IMR-90 (cell line): Measurements from ENCODE around the gene EMC9. TPM values are rescaled to one million over a fixed set of nuclear protein-coding genes. Genes with fewer than 3 reads are reported as not detected.

Experiments
- ATAC-seq: fragments of 200-7000 bp; cut with Tn5 transposase; 2 replicates; pipeline ENCODE4 v1.9.1; 2020; ENCODE audit warnings: low read depth, mild to moderate bottlenecking, moderate library complexity
- BruUV-seq: library from RNA; stranded (reverse); fragments of 400-500 nt; replicated peaks from 2 replicates; lab custom pipeline; 2021; lab: Mats Ljungman, UMichigan
- CTCF ChIA-PET: fragments of 300-600 bp; formaldehyde crosslinking; extraction: SDS; loops from one replicate; lab custom pipeline; 2021; ENCODE audit warnings: antibody characterized with exemption; lab: Yijun Ruan, JAX
- POLR2A ChIA-PET: fragments of 300-600 bp; sonication (Branson Sonifier 250); formaldehyde crosslinking; loops from one replicate; lab custom pipeline; 2022; ENCODE audit warnings: antibody characterized with exemption; ENCODE audit not compliant: unreplicated experiment; lab: Charles Lee
- DNase-seq: peaks from one replicate; pipeline ENCODE4 v3.0.0; 2013
- H2AFZ ChIP-seq: replicated peaks from 2 replicates; pipeline ENCODE3; 2013; ENCODE audit warnings: low read length, mild to moderate bottlenecking; ENCODE audit not compliant: poor library complexity
- H2AK5ac ChIP-seq: 2 replicates; pipeline ENCODE4 v1.6.1; 2013; ENCODE audit warnings: low read depth, low read length, inconsistent platforms
- H2AK9ac ChIP-seq: replicated peaks from 2 replicates; pipeline ENCODE3; 2013; ENCODE audit warnings: mild to moderate bottlenecking, low read depth, low read length, moderate library complexity; ENCODE audit not compliant: poor library complexity
- H2BK120ac ChIP-seq: 2 replicates; pipeline ENCODE4 v1.6.1; 2013; ENCODE audit warnings: low read depth, low read length, inconsistent platforms
- H2BK15ac ChIP-seq: 3 replicates; pipeline ENCODE4 v1.6.1; 2013; ENCODE audit warnings: low read depth, low read length, inconsistent platforms
- H2BK20ac ChIP-seq: 2 replicates; pipeline ENCODE4 v1.6.1; 2013; ENCODE audit warnings: low read depth, mild to moderate bottlenecking, inconsistent platforms, low read length, moderate library complexity
- H2BK5ac ChIP-seq: 2 replicates; pipeline ENCODE4 v1.6.1; 2013; ENCODE audit warnings: mild to moderate bottlenecking, low read depth, low read length, inconsistent platforms; ENCODE audit not compliant: poor library complexity, severe bottlenecking
- H3K14ac ChIP-seq: replicated peaks from 2 replicates; pipeline ENCODE4 v1.6.1; 2013; ENCODE audit warnings: low read depth, low read length, inconsistent platforms
- H3K18ac ChIP-seq: 2 replicates; pipeline ENCODE4 v1.6.1; 2013; ENCODE audit warnings: low read depth, low read length, control low read depth
- H3K23ac ChIP-seq: 2 replicates; pipeline ENCODE4 v1.6.1; 2013; ENCODE audit warnings: low read depth, low read length, inconsistent platforms
- H3K27ac ChIP-seq: 2 replicates; pipeline ENCODE4 v1.5.1; 2013; ENCODE audit warnings: mild to moderate bottlenecking, control low read depth, low read length; ENCODE audit not compliant: insufficient read depth
- H3K27me3 ChIP-seq: 2 replicates; pipeline ENCODE4 v1.6.1; 2013; ENCODE audit warnings: low read length; ENCODE audit not compliant: control insufficient read depth, insufficient read depth
- H3K36me3 ChIP-seq: 2 replicates; pipeline ENCODE4 v1.6.1; 2013; ENCODE audit warnings: low read length, mixed read lengths; ENCODE audit not compliant: control insufficient read depth, insufficient read depth
- H3K4ac ChIP-seq: 2 replicates; pipeline ENCODE4 v1.6.1; 2013; ENCODE audit warnings: low read depth, low read length, inconsistent platforms
- H3K4me1 ChIP-seq: 2 replicates; pipeline ENCODE4 v1.6.1; 2013; ENCODE audit warnings: low read length, mixed read lengths; ENCODE audit not compliant: control insufficient read depth, insufficient read depth
- H3K4me2 ChIP-seq: 2 replicates; pipeline ENCODE4 v1.6.1; 2013; ENCODE audit warnings: low read depth, mild to moderate bottlenecking, control low read depth, low read length, moderate library complexity
- H3K4me3 ChIP-seq: 2 replicates; pipeline ENCODE4 v1.5.1; 2013; ENCODE audit warnings: low read depth, mild to moderate bottlenecking, control low read depth, low read length, moderate library complexity; ENCODE audit not compliant: insufficient read depth
- H3K56ac ChIP-seq: 2 replicates; pipeline ENCODE4 v1.6.1; 2013; ENCODE audit warnings: low read length, inconsistent platforms; ENCODE audit not compliant: insufficient read depth; ENCODE audit errors: extremely low read depth
- H3K79me1 ChIP-seq, 2 experiments: 2 replicates each; pipeline ENCODE4 v1.6.1; 2013; ENCODE audit warnings: low read length in 2 of 2, inconsistent platforms in 1 of 2, low read depth in 1 of 2
- H3K9ac ChIP-seq: 2 replicates; pipeline ENCODE4 v1.6.1; 2013; ENCODE audit warnings: low read depth, low read length, control low read depth
- H3K9me1 ChIP-seq: 2 replicates; pipeline ENCODE4 v1.6.1; 2013; ENCODE audit warnings: low read length, inconsistent platforms; ENCODE audit not compliant: insufficient read depth
- H3K9me3 ChIP-seq: 2 replicates; pipeline ENCODE4 v1.6.1; 2013; ENCODE audit warnings: low read length; ENCODE audit not compliant: control insufficient read depth, insufficient read depth
- H4K20me1 ChIP-seq: 2 replicates; pipeline ENCODE4 v1.6.1; 2013; ENCODE audit warnings: low read length, inconsistent platforms; ENCODE audit not compliant: insufficient read depth
- H4K5ac ChIP-seq: 2 replicates; pipeline ENCODE4 v1.6.1; 2013; ENCODE audit warnings: mild to moderate bottlenecking, low read depth, low read length, control low read depth
- H4K8ac ChIP-seq, 2 experiments: 2 replicates each; pipeline ENCODE4 v1.6.1; 2013; ENCODE audit warnings: low read depth in 2 of 2, low read length in 2 of 2, control low read depth in 1 of 2, inconsistent platforms in 1 of 2
- H4K91ac ChIP-seq: 2 replicates; pipeline ENCODE4 v1.6.1; 2013; ENCODE audit warnings: low read depth, low read length, inconsistent platforms; ENCODE audit not compliant: insufficient read depth
- CEBPB ChIP-seq: IDR thresholded peaks from 2 replicates; pipeline ENCODE4 v1.6.1; 2012; ENCODE audit warnings: low read depth, low read length, improper control_type of control experiment
- NFE2L2 ChIP-seq: fragments of 150-350 bp; IDR thresholded peaks from 2 replicates; pipeline ENCODE4 v1.6.1; 2016; ENCODE audit warnings: low read depth, mild to moderate bottlenecking, low read length
- POLR2A ChIP-seq: IDR thresholded peaks from 2 replicates; pipeline ENCODE4 v1.6.1; 2012; ENCODE audit warnings: mild to moderate bottlenecking, low read depth, low read length
- SMC3 ChIP-seq: fragments of 150-350 bp; IDR thresholded peaks from 2 replicates; pipeline ENCODE4 v1.6.1; 2016; ENCODE audit warnings: low read depth, mild to moderate bottlenecking, antibody characterized with exemption, low read length, moderate library complexity
- WGBS, 2 experiments: methylation state at CpG; one replicate each; pipeline versions ENCODE4 v1.1.5 to v1.1.7; 2013; ENCODE audit warnings: missing lambda C conversion rate in 2 of 2; ENCODE audit not compliant: insufficient read length in 1 of 2; ENCODE audit errors: extremely low coverage in 2 of 2; 5-methylcytosine and 5-hydroxymethylcytosine counted together
- dilution Hi-C: fragments of 300-500 bp; cut with HindIII; formaldehyde crosslinking; loops from one replicate; pipeline ENCODE4 v1.14.3; 2018; ENCODE audit warnings: low sequenced_read_pairs; ENCODE audit not compliant: unreplicated experiment
- in situ Hi-C: fragments of 300-500 bp; cut with MboI; formaldehyde crosslinking; loops from 3 replicates; pipeline ENCODE4 v1.14.3; 2019; ENCODE audit warnings: low sequenced_read_pairs, inconsistent platforms, mixed read lengths
- intact Hi-C: fragments of 100-400 bp; cut with micrococcal nuclease; formaldehyde crosslinking; loops from 2 replicates; pipeline ENCODE4 v1.10.0; 2022
- polyA plus RNA-seq, 3 experiments: library from polyadenylated mRNA; depleted of rRNA; stranded (reverse); fragments of >200 nt; gene quantifications; 2 replicates each; pipeline ENCODE4 v1.2.3, GENCODE V29; 2012; ENCODE audit warnings: low replicate concordance in 1 of 3
- total RNA-seq: library from RNA; depleted of rRNA; stranded (reverse); fragments of >200 nt; gene quantifications from 2 replicates; pipeline ENCODE4 v1.2.3, GENCODE V29; 2012

Gene EMC9
- total and polyA plus RNA-seq, 2 of the 4 experiments (the other 2 are of a cell fraction), result 15.1 to 19.2 TPM

DNA sequence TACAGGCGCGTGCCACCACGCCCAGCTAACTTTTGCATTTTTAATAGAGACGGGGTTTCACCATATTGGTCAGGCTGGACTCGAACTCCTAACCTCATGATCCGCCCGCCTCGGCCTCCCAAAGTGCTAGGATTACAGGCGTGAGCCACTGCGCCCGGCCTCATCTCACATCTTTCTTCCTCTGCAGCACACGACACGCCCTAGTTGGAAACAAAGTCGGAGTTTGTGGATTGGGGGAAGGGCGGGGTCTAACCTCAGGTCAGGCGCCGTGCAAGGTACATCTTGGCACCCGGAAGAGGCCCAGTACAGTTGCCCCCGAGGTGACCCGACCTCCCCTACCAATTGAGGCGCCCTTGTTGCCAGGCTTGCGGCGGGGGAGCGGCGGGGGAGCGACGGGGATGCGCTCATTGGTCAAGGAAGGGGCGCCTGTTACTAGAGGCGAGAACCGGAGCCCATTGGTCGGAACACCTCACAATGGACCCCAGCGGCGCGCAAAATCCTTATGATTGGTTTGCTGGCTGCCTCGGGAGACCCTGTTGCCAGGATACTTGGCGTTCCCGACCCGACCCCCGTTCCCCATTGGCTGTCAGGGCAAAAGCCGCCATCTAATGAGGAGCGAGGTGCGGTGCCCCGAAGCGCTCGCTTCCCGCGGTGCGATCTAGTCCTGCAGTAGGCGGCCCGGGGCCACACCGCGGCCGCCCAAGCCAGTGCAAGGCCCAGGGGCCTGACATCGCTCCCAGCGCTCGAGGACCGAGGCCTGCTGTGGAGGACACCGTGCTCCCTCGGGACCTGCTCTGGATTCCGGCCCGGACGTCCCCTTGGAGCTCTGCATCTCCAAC is 30.2 kb upstream of the EMC9 start, which contains the start of gene REC8 (continued):
- no peak for TF ChIP-seq SMC3
- no peak for TF ChIP-seq POLR2A

DNA sequence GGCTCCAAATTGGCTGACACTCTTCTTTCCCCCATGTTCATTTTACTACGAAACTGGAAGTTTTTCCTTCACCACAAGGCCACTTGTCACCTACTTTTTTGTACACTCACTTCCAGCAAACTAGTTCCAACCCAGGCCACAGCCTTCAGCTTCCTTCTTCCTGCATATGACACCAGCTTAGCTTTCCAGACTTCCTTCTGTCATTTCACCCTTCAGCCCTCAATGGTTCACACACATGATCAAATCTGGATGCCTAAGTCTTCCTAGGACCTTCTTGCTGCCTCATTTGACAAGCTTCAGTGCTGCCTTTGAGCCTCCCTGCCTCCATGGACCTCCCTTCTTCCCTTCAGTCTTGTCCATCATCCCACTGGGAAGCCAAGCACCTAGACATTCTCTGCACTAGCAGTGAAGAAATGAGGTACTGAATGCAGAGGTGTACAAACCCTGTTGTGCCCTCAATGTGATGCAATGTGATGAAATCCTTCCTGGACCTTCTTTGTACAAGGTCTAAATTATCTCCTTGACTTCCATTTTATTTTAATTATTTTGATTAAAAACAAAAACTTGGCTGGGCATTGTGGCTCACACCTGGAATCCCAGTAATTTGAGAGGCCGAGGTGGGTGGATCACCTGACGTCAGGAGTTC is 26.2 kb upstream of the EMC9 start:
- peaks cover 6 to 25% of the 10 kb centered on the region in 2 experiments; a peak in 3 of 4 replicates for H3K79me1 ChIP-seq
- no peak overlapping the region for H3K27ac ChIP-seq
- no peak overlapping the region for H3K9ac ChIP-seq
- H3K4me2 ChIP-seq, result no peak overlapping the region
- no peak overlapping the region for H3K18ac ChIP-seq
- H3K56ac ChIP-seq, result no peak overlapping the region
- no peak overlapping the region for H2BK5ac ChIP-seq
- no peak overlapping the region for H3K4me3 ChIP-seq
- in situ Hi-C loops (no loop called here), intact Hi-C loops (no loop called here), dilution Hi-C loops (no loop called here)
- BruUV-seq, result no TSS peak
- H3K27me3 ChIP-seq, result no peaks in the 10 kb centered on the region
- DNase-seq (no peak), ATAC-seq (no peak)
- ChIA-PET CTCF (no interaction called here), POLR2A (no interaction called here)
- no peak overlapping the region for H4K8ac ChIP-seq
- no peak overlapping the region for H2BK15ac ChIP-seq
- no peaks in the 10 kb centered on the region for H3K4me1 ChIP-seq
- no peak overlapping the region for H3K14ac ChIP-seq
- WGBS, 2 experiments, result 100% methylated on average over 1 of the region's 3 CpGs; no CpG with 5 or more reads in 1 of the 2 experiments
- H2AFZ ChIP-seq, result no peak overlapping the region
- no peak overlapping the region for H4K5ac ChIP-seq
- no peaks in the 10 kb centered on the region for H3K9me3 ChIP-seq
- TF ChIP-seq NFE2L2 (no peak), POLR2A (no peak), CEBPB (0 out of 2 replicates have a peak, but pooled peaks have one; percentile 46)
- H3K4ac ChIP-seq, result no peak overlapping the region
- no peak overlapping the region for H2AK5ac ChIP-seq
- H3K9me1 ChIP-seq, result peaks cover 5% of the 10 kb centered on the region; the same call in 1 of the 2 replicates
- H2BK20ac ChIP-seq, result no peak overlapping the region
- H2BK120ac ChIP-seq, result no peak overlapping the region
- H2AK9ac ChIP-seq, result no peak overlapping the region
- H4K20me1 ChIP-seq, result no peaks in the 10 kb centered on the region
- H4K91ac ChIP-seq, result no peak overlapping the region
- H3K23ac ChIP-seq, result no peak overlapping the region
- H3K36me3 ChIP-seq, result peaks cover 55% of the 10 kb centered on the region
